Measurements from ENCODE around the gene SP2.

Gene SP2

DNA sequence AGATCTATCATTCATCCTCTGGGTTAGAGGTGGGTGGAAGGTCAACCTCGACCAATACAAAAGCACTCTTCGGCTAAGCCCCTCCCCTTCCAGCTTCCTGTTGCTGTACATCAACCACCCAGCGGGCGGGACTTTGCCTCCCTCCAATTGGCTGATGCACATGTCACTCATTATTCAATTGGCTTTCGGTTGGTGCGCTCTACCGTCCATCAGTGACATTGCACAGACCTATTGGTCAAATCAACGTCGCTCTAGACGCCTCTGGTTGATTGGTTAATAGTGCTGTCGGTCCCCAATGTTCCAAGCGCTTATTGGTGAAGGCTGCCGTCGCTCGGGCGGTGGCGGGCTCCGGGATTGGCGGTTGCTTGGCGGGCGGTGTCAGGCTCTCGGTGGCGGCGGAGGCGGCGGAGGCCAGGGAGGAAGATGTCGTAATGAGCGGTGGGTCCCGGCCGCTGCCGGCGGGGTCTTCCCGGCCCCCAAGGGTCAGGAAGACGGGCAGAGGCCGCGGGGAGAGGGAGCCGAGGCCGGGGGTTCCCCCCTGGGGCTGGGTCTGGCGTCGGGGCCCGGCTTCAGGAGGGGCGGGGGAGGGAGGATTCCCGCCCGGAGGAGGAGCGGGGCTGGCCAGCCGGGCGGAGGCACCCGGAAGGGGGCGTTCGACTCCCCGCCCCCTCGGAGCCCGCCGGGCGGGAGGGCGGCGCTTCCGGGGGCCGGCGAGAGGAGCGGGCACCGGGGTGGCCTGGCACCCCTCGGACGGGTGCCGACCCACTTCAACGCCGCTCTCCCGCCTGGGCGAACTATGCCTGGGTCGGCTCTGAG lies at the start of gene SP2:
SP2 (plus strand) TSS at position 381 of the 816 bp plus-strand sequence; CDS start at position 432, 51 bp downstream.
- FAIRE-seq = peak; percentile 96

DNA sequence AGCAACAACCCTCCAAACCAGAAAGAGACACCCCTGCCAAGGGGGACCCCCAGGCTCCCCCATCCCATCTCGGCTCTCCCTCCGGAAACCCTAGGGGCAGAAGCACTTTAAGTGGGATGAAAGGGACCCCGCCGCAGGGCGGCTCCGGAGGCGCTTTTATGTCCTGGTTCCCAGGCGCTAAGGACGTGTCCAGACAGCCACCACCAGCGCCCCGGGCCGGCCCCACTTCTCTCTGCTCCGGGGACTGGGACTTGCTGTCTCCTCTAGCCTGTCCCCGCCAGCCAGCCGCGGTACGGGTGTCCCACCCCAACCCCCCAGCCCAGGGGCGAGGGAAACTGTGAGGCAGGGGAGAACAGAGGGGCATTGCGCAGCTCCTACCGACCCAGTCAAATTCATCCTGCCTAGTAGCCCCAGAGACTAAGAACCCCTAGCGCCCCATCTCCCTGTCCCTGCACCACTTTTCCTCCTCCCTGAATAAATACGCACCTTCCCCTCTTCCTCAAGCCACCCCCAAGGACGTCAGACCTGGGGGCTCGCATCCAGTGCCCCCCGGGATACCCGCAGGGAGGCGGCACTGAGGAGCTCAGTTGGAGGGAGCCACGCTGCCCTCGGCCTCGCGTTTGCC lies 49.2 kb upstream of the SP2 start:
- no peak for FAIRE-seq

- no peak for FAIRE-seq
These were observed 48.5 kb upstream of the SP2 start for GRCh38 chr17:47847341-47848197.

DNA sequence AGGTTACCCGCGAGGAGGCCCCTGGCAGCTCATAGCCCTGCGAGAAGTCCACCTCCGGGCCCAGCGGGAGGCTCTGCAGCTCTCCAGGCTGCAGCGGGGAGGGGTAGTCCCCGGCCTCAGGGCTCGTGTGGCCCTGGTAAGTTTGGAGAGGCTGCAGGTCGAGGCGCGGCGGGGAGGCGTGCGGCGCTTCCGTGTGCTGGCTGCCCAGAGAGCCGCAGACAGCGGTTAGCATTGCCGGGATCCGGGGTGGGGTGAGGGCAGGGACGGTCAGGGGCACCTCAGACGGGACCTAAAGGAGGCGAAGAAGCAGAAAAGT lies 47.9 kb upstream of the SP2 start:
- no peak for FAIRE-seq

- no peak for FAIRE-seq
These were observed 45.7 kb upstream of the SP2 start for GRCh38 chr17:47850373-47850691.

GRCh38 chr17:47850692-47851573 lies 45.1 kb upstream of the SP2 start, which contains the start of gene SP6:
TSS of gene SP6 (minus strand) at chr17:47851163. CDS start at chr17:47848429, 2,734 bp downstream.
- FAIRE-seq = no peak

GRCh38 chr17:47851764-47852112 lies 44.3 kb upstream of the SP2 start:
- FAIRE-seq = no peak

- no peak for FAIRE-seq
These were observed 43.7 kb upstream of the SP2 start for GRCh38 chr17:47852113-47852949.

GRCh38 chr17:47853616-47854015 lies 42.4 kb upstream of the SP2 start:
- FAIRE-seq = no peak

GRCh38 chr17:47855737-47856136 lies 40.3 kb upstream of the SP2 start:
- no peak for FAIRE-seq

- FAIRE-seq = no peak
These were observed 39.2 kb upstream of the SP2 start for GRCh38 chr17:47856830-47857229.

DNA sequence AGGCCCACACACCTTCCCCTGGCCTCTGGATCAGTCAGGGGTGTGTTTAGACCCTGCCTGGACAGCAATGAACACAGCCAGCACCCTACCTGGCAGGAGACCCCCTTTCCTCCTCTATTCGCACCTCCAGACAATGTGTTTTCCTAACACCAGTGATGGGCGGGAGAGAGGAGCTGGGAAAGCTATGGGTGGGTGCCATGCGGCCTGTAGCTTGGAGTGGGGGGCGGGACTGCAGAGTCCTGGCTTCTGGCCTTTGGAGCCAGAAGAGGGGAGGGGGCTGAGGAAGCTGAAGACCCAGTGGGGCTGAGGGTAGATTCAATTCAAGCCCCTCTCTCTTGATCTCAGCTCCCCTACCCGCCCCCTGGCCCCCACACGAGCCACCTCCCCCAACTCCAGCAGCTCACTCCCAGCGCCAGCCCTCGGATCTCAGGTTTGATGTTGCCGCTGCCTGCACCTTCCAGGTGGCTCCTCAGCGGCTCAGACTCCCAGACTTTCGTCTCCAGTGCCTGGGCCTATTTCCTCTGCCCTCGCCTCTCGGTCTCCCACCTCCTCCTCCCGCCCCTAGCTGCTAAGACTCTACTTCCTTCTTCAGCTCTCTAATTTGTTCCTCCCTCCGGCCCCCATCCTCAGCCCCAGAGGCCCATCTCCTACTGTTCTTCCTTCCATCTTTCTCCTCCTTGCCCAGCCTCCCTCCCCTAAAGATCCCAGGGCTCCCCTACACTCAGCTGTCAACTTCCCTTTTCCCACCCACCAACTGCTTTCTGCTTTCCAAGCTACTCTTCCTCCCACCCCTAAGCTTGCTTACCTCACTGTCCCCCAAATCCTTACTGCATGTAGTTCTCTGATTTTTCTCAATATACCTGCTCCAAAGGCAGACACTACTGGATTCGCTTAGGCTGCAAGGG lies 38.2 kb upstream of the SP2 start:
- no peak for FAIRE-seq

GRCh38 chr17:47860386-47860785 lies 35.6 kb upstream of the SP2 start:
- no peak for FAIRE-seq

DNA sequence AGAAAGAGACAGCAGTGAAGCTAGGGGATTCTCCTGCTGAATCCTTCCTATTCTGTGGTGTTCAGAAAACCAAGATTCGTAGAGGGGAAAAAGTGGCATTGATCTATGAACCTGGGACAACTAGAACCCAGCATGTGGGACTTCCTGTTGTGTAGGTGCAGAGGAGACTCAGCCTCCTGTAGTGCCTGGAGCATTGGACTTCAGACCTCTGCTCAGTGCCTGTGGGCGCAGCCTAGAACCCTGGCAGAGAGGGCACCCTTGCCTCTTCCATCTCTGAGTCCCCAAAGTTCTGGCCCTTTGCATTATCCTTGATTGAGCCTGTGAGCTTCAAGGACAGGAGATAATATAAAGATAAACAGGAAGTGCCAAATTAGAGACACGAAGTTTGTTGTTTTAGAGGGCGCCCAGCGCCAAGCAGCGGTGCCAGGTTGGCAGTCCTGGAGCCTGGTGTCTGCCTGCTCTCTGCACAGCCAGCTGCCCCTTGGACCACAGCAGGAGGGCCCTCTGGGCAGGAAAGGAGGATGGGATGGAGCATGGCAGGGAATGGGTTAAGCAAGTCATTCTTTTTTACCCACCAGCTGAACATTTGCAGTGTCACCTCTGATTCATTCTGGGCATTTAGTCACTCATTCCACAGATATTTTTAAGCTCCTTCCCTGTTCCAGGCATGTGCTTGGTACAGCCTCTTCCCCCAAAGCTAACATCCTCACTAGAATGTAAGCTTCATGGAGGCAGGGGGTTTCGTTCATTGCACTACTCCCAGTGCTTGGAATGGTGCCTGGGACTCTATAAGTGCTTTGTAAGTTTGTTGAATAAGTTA lies 33.2 kb upstream of the SP2 start:
- no peak for FAIRE-seq

DNA sequence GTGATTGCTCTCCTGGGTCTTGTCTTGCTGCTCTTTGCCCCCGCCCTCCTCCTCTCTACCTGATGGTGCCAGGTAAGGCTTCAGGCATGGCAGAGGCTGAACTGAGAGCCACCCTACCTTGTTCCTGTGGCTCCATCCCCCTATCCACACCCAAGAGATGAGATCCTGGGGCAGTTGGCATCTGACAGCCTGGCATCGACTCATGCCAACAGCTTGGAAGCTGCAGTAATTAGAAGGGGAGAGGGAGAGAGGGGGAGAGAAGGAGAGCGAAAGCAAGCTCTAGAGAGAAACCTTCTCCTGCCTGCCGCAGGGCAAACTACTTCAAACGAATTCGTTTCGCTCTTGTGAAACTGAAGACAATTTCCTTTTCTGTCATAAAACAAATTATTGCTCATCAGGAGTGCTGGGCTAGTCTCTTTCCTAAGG lies 31.2 kb upstream of the SP2 start:
- no peak for FAIRE-seq

DNA sequence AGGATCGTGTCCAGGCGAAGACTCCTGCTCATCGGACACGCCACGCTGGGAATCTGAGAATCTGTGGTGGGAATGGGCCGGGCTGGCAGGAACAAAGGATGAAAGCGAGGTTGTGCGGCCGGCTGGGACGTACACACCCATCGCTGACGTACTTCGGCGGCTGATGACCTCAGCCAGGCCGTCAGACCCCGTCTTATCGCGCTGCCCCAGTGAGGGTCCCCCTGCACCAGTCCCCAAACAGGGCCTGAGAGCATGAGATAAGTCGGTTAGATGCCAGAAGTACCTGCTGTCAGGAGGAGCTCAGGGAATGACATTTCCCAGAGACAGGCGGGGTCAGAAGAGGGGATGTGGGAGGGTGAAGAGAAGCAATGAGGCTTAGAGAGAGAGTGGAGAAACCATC lies 29.1 kb upstream of the SP2 start:
- no peak for FAIRE-seq

DNA sequence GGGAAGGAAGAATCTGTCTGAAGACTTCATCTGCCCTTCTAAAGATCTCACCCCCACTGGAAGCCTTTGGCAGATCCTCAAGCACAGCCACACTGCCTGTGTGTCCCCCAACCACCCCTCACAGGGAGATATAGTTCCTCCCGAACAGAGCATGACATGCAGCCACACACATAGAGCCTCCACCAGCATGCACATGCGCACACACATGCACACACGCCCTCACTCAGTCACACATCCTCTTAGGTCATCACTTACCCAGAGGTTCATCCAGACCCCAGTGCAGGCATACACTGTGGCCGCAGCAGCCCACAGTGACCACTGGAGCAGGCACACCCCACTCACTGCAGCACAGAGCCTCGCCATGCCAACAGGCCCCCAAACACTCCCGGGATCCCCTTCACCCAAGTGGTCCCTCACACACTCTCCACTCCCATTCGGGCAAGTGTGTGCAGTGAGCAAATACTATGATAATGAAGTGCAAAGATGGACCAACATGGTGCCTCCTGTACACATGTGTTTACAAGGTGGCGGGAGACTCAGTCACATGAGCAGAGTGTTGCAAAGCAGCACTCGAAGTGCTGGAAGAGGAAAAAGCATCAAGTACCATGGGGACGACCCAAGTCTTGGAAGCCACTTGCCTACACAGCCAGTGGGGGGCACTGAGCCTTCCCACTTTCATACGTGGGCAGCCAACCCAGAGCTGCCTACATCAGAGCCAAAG lies 28.1 kb upstream of the SP2 start:
- FAIRE-seq = no peak

GRCh38 chr17:47869114-47869513 lies 26.9 kb upstream of the SP2 start:
- no peak for FAIRE-seq

DNA sequence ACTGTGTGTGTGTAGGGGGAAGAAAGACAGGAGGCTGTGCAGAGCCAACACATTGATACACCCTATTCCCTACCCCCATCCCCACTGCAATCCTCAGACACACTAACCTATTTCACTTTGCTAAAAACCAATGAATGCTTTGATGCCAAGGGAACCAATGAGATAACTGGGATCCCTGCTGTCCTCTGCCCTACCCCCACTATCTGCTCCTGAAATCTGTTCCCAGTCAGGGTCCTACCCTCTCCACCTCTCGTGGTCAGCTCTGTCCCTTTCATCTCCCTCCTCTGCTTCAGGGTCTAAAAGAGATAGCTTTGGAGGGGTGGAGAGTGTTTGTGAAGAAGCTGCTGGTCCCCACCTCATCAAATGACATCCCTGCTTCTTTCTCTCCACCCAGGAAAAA lies 26.0 kb upstream of the SP2 start:
- FAIRE-seq = no peak
